HFFc6 (cell line): ENCODE results near the gene CACNG3. TPM values are rescaled to one million over a fixed set of nuclear protein-coding genes. Genes with fewer than 3 reads are reported as not detected.
"Not testable (repeated sequence)": the region's sequence is repeated elsewhere in the genome, so short reads cannot be mapped to it uniquely, and the experiment has no call there.

Source experiments
- DNase-seq: peaks from one replicate; pipeline ENCODE4 v3.0.0-alpha.2; 2018
- H3K27ac Mint-ChIP-seq: 2 replicates; pipeline ENCODE4 v1.8.0; 2020; ENCODE audit warnings: mild to moderate bottlenecking, mixed read lengths
- H3K27me3 Mint-ChIP-seq: 2 replicates; pipeline ENCODE4 v1.8.0; 2021; ENCODE audit warnings: mild to moderate bottlenecking, moderate library complexity, mixed read lengths; ENCODE audit not compliant: insufficient read depth
- H3K36me3 Mint-ChIP-seq: 2 replicates; pipeline ENCODE4 v1.8.0; 2021; ENCODE audit warnings: low read depth, mixed read lengths
- H3K4me1 Mint-ChIP-seq: 2 replicates; pipeline ENCODE4 v1.8.0; 2020; ENCODE audit warnings: low read depth, mixed read lengths
- H3K4me3 Mint-ChIP-seq: 2 replicates; pipeline ENCODE4 v1.8.0; 2020; ENCODE audit warnings: mild to moderate bottlenecking, moderate library complexity, mixed read lengths
- H3K9me3 Mint-ChIP-seq: 2 replicates; pipeline ENCODE4 v1.8.0; 2020; ENCODE audit warnings: mild to moderate bottlenecking, mixed read lengths
- CTCF ChIP-seq: fragments of 200-600 bp; sonication (generic); IDR thresholded peaks from 2 replicates; pipeline ENCODE4 v1.5.0; 2021; ENCODE audit warnings: antibody characterized with exemption, mild to moderate bottlenecking
- total RNA-seq, 6 experiments: library from RNA; stranded (reverse); fragmentation: NEBNext Ultra II Directional; extraction: Animal tissue kit (Norgen Biotek cat#: 25700); gene quantifications; 2 replicates in 1 of 6; 3 replicates in 5 of 6; pipeline ENCODE4 v1.2.3, GENCODE V29; 2021

The CACNG3 gene
- total RNA-seq, 6 experiments from 2014 or later: not detected

DNA sequence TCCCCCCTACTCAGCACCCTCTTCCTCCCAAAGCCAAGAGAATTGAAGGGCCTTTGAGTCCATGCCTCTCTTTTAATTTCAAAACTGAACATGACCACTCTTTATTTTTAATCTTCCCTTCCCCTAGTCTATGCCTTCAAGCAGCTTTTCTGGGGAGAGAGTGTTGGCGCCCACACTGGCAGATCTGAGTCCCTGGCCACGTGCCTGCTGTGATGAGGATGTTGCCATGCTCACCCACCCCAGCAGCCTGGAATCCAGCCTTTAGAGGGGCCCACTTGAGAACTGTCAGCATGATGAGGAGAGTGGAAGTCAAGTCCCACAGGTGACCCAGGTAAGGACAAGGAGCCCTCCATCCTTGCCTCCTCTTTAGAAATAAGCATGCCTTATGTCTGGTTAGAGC lies 20.3 kb upstream of the CACNG3 start:
- TF ChIP-seq CTCF: no peak

DNA sequence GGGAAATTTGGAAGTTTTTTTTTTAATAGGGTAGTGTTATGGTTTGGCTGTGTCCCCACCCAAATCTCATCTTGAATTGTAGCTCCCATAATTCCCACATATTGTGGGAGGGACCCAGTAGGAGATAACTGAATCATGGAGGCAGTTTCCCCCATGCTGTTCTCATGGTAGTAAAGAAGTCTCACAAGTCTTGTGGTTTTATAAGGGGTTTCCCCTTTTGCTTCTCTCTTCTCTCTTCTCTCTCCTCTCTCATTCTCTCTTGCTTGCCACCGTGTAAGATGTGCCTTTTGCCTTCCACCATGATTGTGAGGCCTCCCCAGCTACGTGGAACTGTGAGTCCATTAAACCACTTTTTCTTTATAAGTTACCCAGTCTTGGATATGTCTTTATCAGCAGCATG lies 17.3 kb upstream of the CACNG3 start:
- H3K27ac Mint-ChIP-seq, H3K36me3 Mint-ChIP-seq, DNase-seq, H3K27me3 Mint-ChIP-seq, H3K4me3 Mint-ChIP-seq, H3K4me1 Mint-ChIP-seq: not testable (repeated sequence)
- H3K9me3 Mint-ChIP-seq: peaks cover 31% of the 10 kb centered on the region

More for the DNA sequence above, 20.3 kb upstream of the CACNG3 start:
- DNase-seq: no peak
- no peak overlapping the region for H3K4me3 Mint-ChIP-seq
- no peak overlapping the region for H3K27ac Mint-ChIP-seq
- H3K9me3 Mint-ChIP-seq: peaks cover 27% of the 10 kb centered on the region
- no peaks in the 10 kb centered on the region for H3K36me3 Mint-ChIP-seq
- no peaks in the 10 kb centered on the region for H3K4me1 Mint-ChIP-seq
- no peaks in the 10 kb centered on the region for H3K27me3 Mint-ChIP-seq

DNA sequence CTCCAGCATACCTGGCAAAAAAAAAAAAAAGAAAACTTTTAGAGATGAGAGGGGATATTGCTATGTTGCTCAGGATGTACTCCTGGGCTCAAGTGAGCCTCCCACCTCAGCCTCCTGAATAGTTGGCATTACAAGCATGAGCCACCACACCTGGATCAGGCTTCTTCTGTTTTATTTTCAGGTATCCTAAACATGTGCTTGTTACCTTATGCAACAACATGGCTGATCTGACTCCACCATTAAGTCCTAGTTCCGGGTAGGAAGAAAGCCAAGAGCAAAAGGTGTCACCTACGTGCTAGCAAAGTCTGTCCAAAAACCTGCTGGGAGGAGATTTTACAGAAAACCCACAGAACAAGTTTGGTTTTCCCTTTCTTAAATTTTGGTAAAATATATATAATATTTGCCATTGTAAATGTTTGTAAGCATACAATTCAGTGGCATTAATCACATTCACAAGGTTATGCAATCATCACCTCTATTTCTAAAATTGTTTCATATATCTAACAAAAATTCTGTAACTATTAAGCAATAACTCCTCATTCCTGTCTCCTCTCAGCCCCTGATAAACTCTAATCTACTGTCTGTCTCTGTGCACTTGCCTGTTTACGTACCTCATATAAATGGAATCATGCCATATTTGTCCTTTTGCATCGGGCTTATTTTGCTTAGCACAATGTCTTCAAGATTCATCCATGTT lies 9.1 kb upstream of the CACNG3 start:
- no peak overlapping the region for H3K4me3 Mint-ChIP-seq
- no peak for DNase-seq
- no peak for TF ChIP-seq CTCF
- peaks cover 25% of the 10 kb centered on the region for H3K9me3 Mint-ChIP-seq
- no peaks in the 10 kb centered on the region; the same call in 1 of the 2 replicates for H3K36me3 Mint-ChIP-seq
- H3K4me1 Mint-ChIP-seq: no peaks in the 10 kb centered on the region
- H3K27me3 Mint-ChIP-seq: peaks cover 1% of the 10 kb centered on the region; the same call in 1 of the 2 replicates
- no peak overlapping the region for H3K27ac Mint-ChIP-seq

- Mint-ChIP-seq H3K27ac (no peak overlapping the region), H3K4me3 (no peak overlapping the region), H3K9me3 (peaks cover 2% of the 10 kb centered on the region), H3K27me3 (no peaks in the 10 kb centered on the region; the same call in none of the 2 replicates), H3K4me1 (no peaks in the 10 kb centered on the region), H3K36me3 (no peaks in the 10 kb centered on the region)
- DNase-seq: no peak
- TF ChIP-seq CTCF: peak; percentile 76
Measured at GRCh38 chr16:24253192-24253591, 2.9 kb upstream of the CACNG3 start.

GRCh38 chr16:24257958-24258357 lies 1.8 kb downstream of the CACNG3 start:
- Mint-ChIP-seq H3K4me1 (no peaks in the 10 kb centered on the region), H3K36me3 (no peaks in the 10 kb centered on the region), H3K9me3 (peaks cover 13% of the 10 kb centered on the region), H3K4me3 (no peak overlapping the region), H3K27ac (no peak overlapping the region), H3K27me3 (no peaks in the 10 kb centered on the region; the same call in none of the 2 replicates)
- no peak for TF ChIP-seq CTCF
- DNase-seq: no peak

DNA sequence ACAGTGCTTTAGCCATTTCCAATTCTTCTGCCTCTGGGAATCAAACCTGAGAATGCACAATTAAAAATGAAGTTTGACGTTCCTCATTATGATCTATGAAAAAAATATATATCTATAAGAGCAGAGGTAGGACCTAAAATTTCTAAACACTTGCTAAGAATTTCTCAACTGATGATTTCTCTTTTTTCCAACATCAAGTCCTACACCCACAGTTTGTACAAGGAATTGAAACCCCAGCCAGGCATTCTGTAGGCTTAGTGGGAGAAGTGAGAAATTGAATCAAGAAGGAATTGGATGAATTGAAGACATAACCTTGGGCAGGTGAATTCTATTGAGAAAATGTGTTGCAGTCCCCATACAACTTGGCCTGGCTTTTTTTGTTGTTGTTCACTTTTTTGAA lies 2.7 kb downstream of the CACNG3 start:
- Mint-ChIP-seq H3K4me3 (no peak overlapping the region), H3K36me3 (no peaks in the 10 kb centered on the region), H3K27me3 (no peaks in the 10 kb centered on the region; the same call in none of the 2 replicates), H3K4me1 (no peaks in the 10 kb centered on the region), H3K27ac (no peak overlapping the region), H3K9me3 (peaks cover 19% of the 10 kb centered on the region)
- DNase-seq: no peak
- no peak for TF ChIP-seq CTCF
